IMR-90 (cell line): ENCODE data around the gene ZNF436. TPM values are rescaled to one million over a fixed set of nuclear protein-coding genes. Genes with fewer than 3 reads are reported as not detected.

Experiments used
- ATAC-seq: fragments of 200-7000 bp; cut with Tn5 transposase; 2 replicates; pipeline ENCODE4 v1.9.1; 2020; ENCODE audit warnings: low read depth, mild to moderate bottlenecking, moderate library complexity
- BruUV-seq: library from RNA; stranded (reverse); fragments of 400-500 nt; replicated peaks from 2 replicates; lab custom pipeline; 2021; lab: Mats Ljungman, UMichigan
- CTCF ChIA-PET: fragments of 300-600 bp; formaldehyde crosslinking; extraction: SDS; loops from one replicate; lab custom pipeline; 2021; ENCODE audit warnings: antibody characterized with exemption; lab: Yijun Ruan, JAX
- POLR2A ChIA-PET: fragments of 300-600 bp; sonication (Branson Sonifier 250); formaldehyde crosslinking; loops from one replicate; lab custom pipeline; 2022; ENCODE audit warnings: antibody characterized with exemption; ENCODE audit not compliant: unreplicated experiment; lab: Charles Lee
- DNase-seq: peaks from one replicate; pipeline ENCODE4 v3.0.0; 2013
- H2AFZ ChIP-seq: replicated peaks from 2 replicates; pipeline ENCODE3; 2013; ENCODE audit warnings: low read length, mild to moderate bottlenecking; ENCODE audit not compliant: poor library complexity
- H2AK5ac ChIP-seq: 2 replicates; pipeline ENCODE4 v1.6.1; 2013; ENCODE audit warnings: low read depth, low read length, inconsistent platforms
- H2AK9ac ChIP-seq: replicated peaks from 2 replicates; pipeline ENCODE3; 2013; ENCODE audit warnings: mild to moderate bottlenecking, low read depth, low read length, moderate library complexity; ENCODE audit not compliant: poor library complexity
- H2BK120ac ChIP-seq: 2 replicates; pipeline ENCODE4 v1.6.1; 2013; ENCODE audit warnings: low read depth, low read length, inconsistent platforms
- H2BK15ac ChIP-seq: 3 replicates; pipeline ENCODE4 v1.6.1; 2013; ENCODE audit warnings: low read depth, low read length, inconsistent platforms
- H2BK20ac ChIP-seq: 2 replicates; pipeline ENCODE4 v1.6.1; 2013; ENCODE audit warnings: low read depth, mild to moderate bottlenecking, inconsistent platforms, low read length, moderate library complexity
- H2BK5ac ChIP-seq: 2 replicates; pipeline ENCODE4 v1.6.1; 2013; ENCODE audit warnings: mild to moderate bottlenecking, low read depth, low read length, inconsistent platforms; ENCODE audit not compliant: poor library complexity, severe bottlenecking
- H3K14ac ChIP-seq: replicated peaks from 2 replicates; pipeline ENCODE4 v1.6.1; 2013; ENCODE audit warnings: low read depth, low read length, inconsistent platforms
- H3K18ac ChIP-seq: 2 replicates; pipeline ENCODE4 v1.6.1; 2013; ENCODE audit warnings: low read depth, low read length, control low read depth
- H3K23ac ChIP-seq: 2 replicates; pipeline ENCODE4 v1.6.1; 2013; ENCODE audit warnings: low read depth, low read length, inconsistent platforms
- H3K27ac ChIP-seq: 2 replicates; pipeline ENCODE4 v1.5.1; 2013; ENCODE audit warnings: mild to moderate bottlenecking, control low read depth, low read length; ENCODE audit not compliant: insufficient read depth
- H3K27me3 ChIP-seq: 2 replicates; pipeline ENCODE4 v1.6.1; 2013; ENCODE audit warnings: low read length; ENCODE audit not compliant: control insufficient read depth, insufficient read depth
- H3K36me3 ChIP-seq: 2 replicates; pipeline ENCODE4 v1.6.1; 2013; ENCODE audit warnings: low read length, mixed read lengths; ENCODE audit not compliant: control insufficient read depth, insufficient read depth
- H3K4ac ChIP-seq: 2 replicates; pipeline ENCODE4 v1.6.1; 2013; ENCODE audit warnings: low read depth, low read length, inconsistent platforms
- H3K4me1 ChIP-seq: 2 replicates; pipeline ENCODE4 v1.6.1; 2013; ENCODE audit warnings: low read length, mixed read lengths; ENCODE audit not compliant: control insufficient read depth, insufficient read depth
- H3K4me2 ChIP-seq: 2 replicates; pipeline ENCODE4 v1.6.1; 2013; ENCODE audit warnings: low read depth, mild to moderate bottlenecking, control low read depth, low read length, moderate library complexity
- H3K4me3 ChIP-seq: 2 replicates; pipeline ENCODE4 v1.5.1; 2013; ENCODE audit warnings: low read depth, mild to moderate bottlenecking, control low read depth, low read length, moderate library complexity; ENCODE audit not compliant: insufficient read depth
- H3K56ac ChIP-seq: 2 replicates; pipeline ENCODE4 v1.6.1; 2013; ENCODE audit warnings: low read length, inconsistent platforms; ENCODE audit not compliant: insufficient read depth; ENCODE audit errors: extremely low read depth
- H3K79me1 ChIP-seq, 2 experiments: 2 replicates each; pipeline ENCODE4 v1.6.1; 2013; ENCODE audit warnings: low read length in 2 of 2, inconsistent platforms in 1 of 2, low read depth in 1 of 2
- H3K9ac ChIP-seq: 2 replicates; pipeline ENCODE4 v1.6.1; 2013; ENCODE audit warnings: low read depth, low read length, control low read depth
- H3K9me1 ChIP-seq: 2 replicates; pipeline ENCODE4 v1.6.1; 2013; ENCODE audit warnings: low read length, inconsistent platforms; ENCODE audit not compliant: insufficient read depth
- H3K9me3 ChIP-seq: 2 replicates; pipeline ENCODE4 v1.6.1; 2013; ENCODE audit warnings: low read length; ENCODE audit not compliant: control insufficient read depth, insufficient read depth
- H4K20me1 ChIP-seq: 2 replicates; pipeline ENCODE4 v1.6.1; 2013; ENCODE audit warnings: low read length, inconsistent platforms; ENCODE audit not compliant: insufficient read depth
- H4K5ac ChIP-seq: 2 replicates; pipeline ENCODE4 v1.6.1; 2013; ENCODE audit warnings: mild to moderate bottlenecking, low read depth, low read length, control low read depth
- H4K8ac ChIP-seq, 2 experiments: 2 replicates each; pipeline ENCODE4 v1.6.1; 2013; ENCODE audit warnings: low read depth in 2 of 2, low read length in 2 of 2, control low read depth in 1 of 2, inconsistent platforms in 1 of 2
- H4K91ac ChIP-seq: 2 replicates; pipeline ENCODE4 v1.6.1; 2013; ENCODE audit warnings: low read depth, low read length, inconsistent platforms; ENCODE audit not compliant: insufficient read depth
- BHLHE40 ChIP-seq: fragments of 150-350 bp; IDR thresholded peaks from 2 replicates; pipeline ENCODE4 v1.6.1; 2016; ENCODE audit warnings: mild to moderate bottlenecking, low read depth, low read length
- CEBPB ChIP-seq: IDR thresholded peaks from 2 replicates; pipeline ENCODE4 v1.6.1; 2012; ENCODE audit warnings: low read depth, low read length, improper control_type of control experiment
- CHD1 ChIP-seq: IDR thresholded peaks from 2 replicates; pipeline ENCODE4 v1.6.1; 2012; ENCODE audit warnings: low read depth, low read length, improper control_type of control experiment
- MAFK ChIP-seq: IDR thresholded peaks from 2 replicates; pipeline ENCODE4 v1.6.1; 2012; ENCODE audit warnings: low read depth, low read length, improper control_type of control experiment
- MXI1 ChIP-seq: IDR thresholded peaks from 2 replicates; pipeline ENCODE4 v1.6.1; 2012; ENCODE audit warnings: low read depth, mild to moderate bottlenecking, low read length, moderate library complexity, borderline replicate concordance
- NFE2L2 ChIP-seq: fragments of 150-350 bp; IDR thresholded peaks from 2 replicates; pipeline ENCODE4 v1.6.1; 2016; ENCODE audit warnings: low read depth, mild to moderate bottlenecking, low read length
- POLR2A ChIP-seq: IDR thresholded peaks from 2 replicates; pipeline ENCODE4 v1.6.1; 2012; ENCODE audit warnings: mild to moderate bottlenecking, low read depth, low read length
- RCOR1 ChIP-seq: IDR thresholded peaks from 2 replicates; pipeline ENCODE4 v1.6.1; 2012; ENCODE audit warnings: mild to moderate bottlenecking, low read length, improper control_type of control experiment; ENCODE audit not compliant: insufficient replicate concordance
- SMC3 ChIP-seq: fragments of 150-350 bp; IDR thresholded peaks from 2 replicates; pipeline ENCODE4 v1.6.1; 2016; ENCODE audit warnings: low read depth, mild to moderate bottlenecking, antibody characterized with exemption, low read length, moderate library complexity
- WGBS, 2 experiments: methylation state at CpG; one replicate each; pipeline versions ENCODE4 v1.1.5 to v1.1.7; 2013; ENCODE audit warnings: missing lambda C conversion rate in 2 of 2; ENCODE audit not compliant: insufficient read length in 1 of 2; ENCODE audit errors: extremely low coverage in 2 of 2; 5-methylcytosine and 5-hydroxymethylcytosine counted together
- dilution Hi-C: fragments of 300-500 bp; cut with HindIII; formaldehyde crosslinking; loops from one replicate; pipeline ENCODE4 v1.14.3; 2018; ENCODE audit warnings: low sequenced_read_pairs; ENCODE audit not compliant: unreplicated experiment
- in situ Hi-C: fragments of 300-500 bp; cut with MboI; formaldehyde crosslinking; loops from 3 replicates; pipeline ENCODE4 v1.14.3; 2019; ENCODE audit warnings: low sequenced_read_pairs, inconsistent platforms, mixed read lengths
- intact Hi-C: fragments of 100-400 bp; cut with micrococcal nuclease; formaldehyde crosslinking; loops from 2 replicates; pipeline ENCODE4 v1.10.0; 2022
- polyA plus RNA-seq, 3 experiments: library from polyadenylated mRNA; depleted of rRNA; stranded (reverse); fragments of >200 nt; gene quantifications; 2 replicates each; pipeline ENCODE4 v1.2.3, GENCODE V29; 2012; ENCODE audit warnings: low replicate concordance in 1 of 3
- total RNA-seq: library from RNA; depleted of rRNA; stranded (reverse); fragments of >200 nt; gene quantifications from 2 replicates; pipeline ENCODE4 v1.2.3, GENCODE V29; 2012
- TF ChIP-seq, protein P1 (sequence below): conservative IDR thresholded peaks from 2 replicates; pipeline ENCODE4 v1.5.1; 2012; ENCODE audit warnings: mild to moderate bottlenecking, low read depth, low read length, improper control_type of control experiment

The ZNF436 gene
- total and polyA plus RNA-seq, 2 of the 4 experiments (the other 2 are of a cell fraction) = 5.3 to 14.3 TPM

- Histone ChIP-seq H3K23ac (no peak overlapping the region), H3K18ac (no peak overlapping the region), H2BK120ac (no peak overlapping the region), H3K4me3 (no peak overlapping the region), H4K8ac (no peak overlapping the region), H3K4ac (no peak overlapping the region), H3K4me1 (peaks cover 2% of the 10 kb centered on the region), H2AK5ac (no peak overlapping the region), H4K5ac (no peak overlapping the region), H4K20me1 (peaks cover 61% of the 10 kb centered on the region), H3K9me1 (peaks cover 3% of the 10 kb centered on the region; the same call in 1 of the 2 replicates), H3K79me1 (peaks cover 22 to 77% of the 10 kb centered on the region in 2 experiments), H3K14ac (no peak overlapping the region), H3K27ac (no peak overlapping the region), H2AFZ (no peak overlapping the region), H2BK5ac (no peak overlapping the region), H2BK15ac (no peak overlapping the region), H3K4me2 (no peak overlapping the region; the same call in 1 of the 2 replicates), H2BK20ac (no peak overlapping the region), H2AK9ac (no peak overlapping the region), H4K91ac (no peak overlapping the region), H3K9ac (no peak overlapping the region), H3K56ac (no peak overlapping the region), H3K9me3 (no peaks in the 10 kb centered on the region), H3K27me3 (no peaks in the 10 kb centered on the region), H3K36me3 (peaks cover 66% of the 10 kb centered on the region)
- POLR2A ChIA-PET = no interaction called here
- in situ Hi-C loops = no loop called here
- no CpG with 5 or more reads among the region's 1 CpG for WGBS, 2 experiments
- no TSS peak for BruUV-seq
- TF ChIP-seq CEBPB (no peak), MXI1 (no peak), BHLHE40 (no peak), NFE2L2 (no peak), POLR2A (no peak), MAFK (no peak), CHD1 (no peak), SMC3 (no peak), RCOR1 (no peak)
- TF ChIP-seq, protein P1, sequence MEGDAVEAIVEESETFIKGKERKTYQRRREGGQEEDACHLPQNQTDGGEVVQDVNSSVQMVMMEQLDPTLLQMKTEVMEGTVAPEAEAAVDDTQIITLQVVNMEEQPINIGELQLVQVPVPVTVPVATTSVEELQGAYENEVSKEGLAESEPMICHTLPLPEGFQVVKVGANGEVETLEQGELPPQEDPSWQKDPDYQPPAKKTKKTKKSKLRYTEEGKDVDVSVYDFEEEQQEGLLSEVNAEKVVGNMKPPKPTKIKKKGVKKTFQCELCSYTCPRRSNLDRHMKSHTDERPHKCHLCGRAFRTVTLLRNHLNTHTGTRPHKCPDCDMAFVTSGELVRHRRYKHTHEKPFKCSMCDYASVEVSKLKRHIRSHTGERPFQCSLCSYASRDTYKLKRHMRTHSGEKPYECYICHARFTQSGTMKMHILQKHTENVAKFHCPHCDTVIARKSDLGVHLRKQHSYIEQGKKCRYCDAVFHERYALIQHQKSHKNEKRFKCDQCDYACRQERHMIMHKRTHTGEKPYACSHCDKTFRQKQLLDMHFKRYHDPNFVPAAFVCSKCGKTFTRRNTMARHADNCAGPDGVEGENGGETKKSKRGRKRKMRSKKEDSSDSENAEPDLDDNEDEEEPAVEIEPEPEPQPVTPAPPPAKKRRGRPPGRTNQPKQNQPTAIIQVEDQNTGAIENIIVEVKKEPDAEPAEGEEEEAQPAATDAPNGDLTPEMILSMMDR = no peak
- ATAC-seq = no peak
- dilution Hi-C loops = loop anchor here (10.0 kb wide), 1 partner anchor 94 kb away; the partner anchor contains the start of gene TCEA3
- no peak for DNase-seq
- CTCF ChIA-PET = no interaction called here
- intact Hi-C loops = no loop called here
These were observed 38.8 kb downstream of the ZNF436 start for GRCh38 chr1:23330846-23331245.
